ENCODE measurements around the gene ZNF530. TPM values are rescaled to one million over a fixed set of nuclear protein-coding genes. Genes with fewer than 3 reads are reported as not detected.

Gene ZNF530
- total RNA-seq, 1 donor from 2014 or later = 7.2 TPM

DNA sequence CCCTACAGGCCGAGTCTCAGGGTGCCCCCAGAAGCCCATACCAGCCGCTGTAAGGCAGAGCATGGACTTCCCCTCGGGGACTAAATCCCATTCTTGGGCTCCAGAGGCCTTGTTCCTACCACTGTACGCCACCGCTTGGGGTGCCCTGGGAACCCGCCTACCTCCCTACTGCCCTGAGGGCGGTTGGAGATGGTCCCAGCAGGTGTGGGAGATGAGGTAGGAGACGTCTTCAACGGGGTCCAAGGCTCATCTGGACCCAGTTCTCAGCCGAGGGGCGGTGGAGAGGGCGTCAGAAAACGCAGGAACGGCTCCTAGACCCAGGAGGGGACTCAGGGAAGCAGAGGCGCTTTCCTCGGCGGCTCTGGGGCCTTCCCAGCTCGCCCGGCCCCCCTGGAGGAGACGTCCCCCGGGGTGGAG is 16.6 kb upstream of the ZNF530 start:
- Mint-ChIP-seq H3K4me3 (ENCODE audit: unreplicated experiment) (peak overlapping the region; percentile 31), H3K36me3 (ENCODE audit: low read depth, unreplicated experiment) (peaks cover 32% of the 10 kb centered on the region), H3K9me3 (ENCODE audit: unreplicated experiment) (peaks cover 9% of the 10 kb centered on the region)

DNA sequence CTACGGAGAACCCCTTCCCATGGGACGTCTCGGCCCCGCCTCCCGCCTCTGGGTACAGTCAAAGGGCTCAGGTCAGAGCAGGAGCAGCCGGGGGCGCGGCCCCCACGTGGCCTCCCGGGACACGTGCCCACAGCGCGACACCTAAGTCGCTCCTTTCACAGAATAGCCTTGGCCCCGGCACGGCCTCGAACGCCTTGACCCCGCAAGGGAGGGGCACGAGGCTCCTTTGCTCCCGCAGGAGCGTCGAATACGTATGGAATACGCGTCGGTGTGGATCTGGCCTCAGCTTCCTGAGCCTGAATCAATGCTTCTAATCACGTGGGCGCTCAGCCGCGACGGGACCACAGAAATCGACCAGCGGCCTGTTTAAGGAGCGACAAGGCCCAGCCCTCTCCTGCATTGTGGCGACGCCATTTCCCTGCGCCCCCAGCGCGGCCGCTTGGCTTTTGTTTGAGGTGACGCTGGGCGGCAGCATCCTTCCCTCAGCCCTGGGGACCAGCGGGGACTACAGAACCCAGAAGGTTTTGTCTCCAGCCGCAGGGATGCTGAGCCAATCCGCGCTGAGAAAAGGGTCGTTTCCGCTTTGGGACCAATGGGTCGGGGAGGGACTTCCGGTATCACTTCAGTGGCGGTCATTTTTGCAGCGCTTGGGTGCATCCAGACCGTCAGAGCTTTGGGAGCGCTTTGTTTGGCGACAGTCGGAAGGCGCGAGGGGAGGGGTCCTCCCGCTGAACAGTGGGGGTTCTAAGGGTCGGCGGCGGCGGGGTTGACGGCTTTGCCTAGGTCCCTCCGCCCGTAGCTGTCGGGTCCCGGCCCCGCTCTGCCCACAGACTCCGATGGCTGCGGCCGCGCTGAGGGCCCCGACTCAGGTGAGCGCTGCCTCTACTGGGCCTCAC is 15.9 kb upstream of the ZNF530 start, which contains the start of gene ZIK1:
Gene ZIK1 (plus strand): TSS at position 625 of the 896 bp plus-strand sequence. CDS start 212 bp downstream, at position 837.
- Mint-ChIP-seq H3K27me3 (ENCODE audit: unreplicated experiment) (peaks cover 11% of the 10 kb centered on the region), H3K4me1 (ENCODE audit: unreplicated experiment) (peaks cover 10% of the 10 kb centered on the region), H3K27ac (ENCODE audit: unreplicated experiment) (no peak within 1 kb of the TSS), H3K4me3 (ENCODE audit: unreplicated experiment) (peak within 1 kb of the TSS; percentile 98), H3K36me3 (ENCODE audit: low read depth, unreplicated experiment) (peaks cover 36% of the 10 kb centered on the region), H3K9me3 (ENCODE audit: unreplicated experiment) (peaks cover 12% of the 10 kb centered on the region)
- TF ChIP-seq, protein P1, sequence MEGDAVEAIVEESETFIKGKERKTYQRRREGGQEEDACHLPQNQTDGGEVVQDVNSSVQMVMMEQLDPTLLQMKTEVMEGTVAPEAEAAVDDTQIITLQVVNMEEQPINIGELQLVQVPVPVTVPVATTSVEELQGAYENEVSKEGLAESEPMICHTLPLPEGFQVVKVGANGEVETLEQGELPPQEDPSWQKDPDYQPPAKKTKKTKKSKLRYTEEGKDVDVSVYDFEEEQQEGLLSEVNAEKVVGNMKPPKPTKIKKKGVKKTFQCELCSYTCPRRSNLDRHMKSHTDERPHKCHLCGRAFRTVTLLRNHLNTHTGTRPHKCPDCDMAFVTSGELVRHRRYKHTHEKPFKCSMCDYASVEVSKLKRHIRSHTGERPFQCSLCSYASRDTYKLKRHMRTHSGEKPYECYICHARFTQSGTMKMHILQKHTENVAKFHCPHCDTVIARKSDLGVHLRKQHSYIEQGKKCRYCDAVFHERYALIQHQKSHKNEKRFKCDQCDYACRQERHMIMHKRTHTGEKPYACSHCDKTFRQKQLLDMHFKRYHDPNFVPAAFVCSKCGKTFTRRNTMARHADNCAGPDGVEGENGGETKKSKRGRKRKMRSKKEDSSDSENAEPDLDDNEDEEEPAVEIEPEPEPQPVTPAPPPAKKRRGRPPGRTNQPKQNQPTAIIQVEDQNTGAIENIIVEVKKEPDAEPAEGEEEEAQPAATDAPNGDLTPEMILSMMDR (IDR thresholded peaks at IDR 0.05; ENCODE audit: unreplicated experiment) = no peak
- DNase-seq (ENCODE audit: low spot score) = peak; percentile 76

More for the DNA sequence above, 16.6 kb upstream of the ZNF530 start:
- Mint-ChIP-seq H3K27ac (ENCODE audit: unreplicated experiment) (no peak overlapping the region), H3K4me1 (ENCODE audit: unreplicated experiment) (peaks cover 10% of the 10 kb centered on the region), H3K27me3 (ENCODE audit: unreplicated experiment) (peaks cover 11% of the 10 kb centered on the region)
- no peak for DNase-seq (ENCODE audit: low spot score)
- TF ChIP-seq, protein P1 (IDR thresholded peaks at IDR 0.05; ENCODE audit: unreplicated experiment) = no peak

GRCh38 chr19:57587529-57587928 is 12.2 kb upstream of the ZNF530 start:
- no peak for DNase-seq (ENCODE audit: low spot score)
- peaks cover 21% of the 10 kb centered on the region for H3K9me3 Mint-ChIP-seq (ENCODE audit: unreplicated experiment)
- peaks cover 9% of the 10 kb centered on the region for H3K27me3 Mint-ChIP-seq (ENCODE audit: unreplicated experiment)
- H3K4me3 Mint-ChIP-seq (ENCODE audit: unreplicated experiment) = peak overlapping the region; percentile 86
- TF ChIP-seq, protein P1 (IDR thresholded peaks at IDR 0.05; ENCODE audit: unreplicated experiment) = no peak
- peak overlapping the region; percentile 5 for H3K27ac Mint-ChIP-seq (ENCODE audit: unreplicated experiment)
- H3K4me1 Mint-ChIP-seq (ENCODE audit: unreplicated experiment) = peaks cover 10% of the 10 kb centered on the region
- peaks cover 70% of the 10 kb centered on the region for H3K36me3 Mint-ChIP-seq (ENCODE audit: low read depth, unreplicated experiment)

- H3K9me3 Mint-ChIP-seq (ENCODE audit: unreplicated experiment) = peaks cover 5% of the 10 kb centered on the region
- H3K27ac Mint-ChIP-seq (ENCODE audit: unreplicated experiment) = peak overlapping the region; percentile 61
- peaks cover 8% of the 10 kb centered on the region for H3K27me3 Mint-ChIP-seq (ENCODE audit: unreplicated experiment)
- peak overlapping the region; percentile 88 for H3K4me3 Mint-ChIP-seq (ENCODE audit: unreplicated experiment)
- peaks cover 30% of the 10 kb centered on the region for H3K36me3 Mint-ChIP-seq (ENCODE audit: low read depth, unreplicated experiment)
- TF ChIP-seq, protein P1 (IDR thresholded peaks at IDR 0.05; ENCODE audit: unreplicated experiment) = no peak
- peaks cover 9% of the 10 kb centered on the region for H3K4me1 Mint-ChIP-seq (ENCODE audit: unreplicated experiment)
- no peak for DNase-seq (ENCODE audit: low spot score)
These were observed 316 bp upstream of the ZNF530 start for GRCh38 chr19:57599377-57599760.

DNA sequence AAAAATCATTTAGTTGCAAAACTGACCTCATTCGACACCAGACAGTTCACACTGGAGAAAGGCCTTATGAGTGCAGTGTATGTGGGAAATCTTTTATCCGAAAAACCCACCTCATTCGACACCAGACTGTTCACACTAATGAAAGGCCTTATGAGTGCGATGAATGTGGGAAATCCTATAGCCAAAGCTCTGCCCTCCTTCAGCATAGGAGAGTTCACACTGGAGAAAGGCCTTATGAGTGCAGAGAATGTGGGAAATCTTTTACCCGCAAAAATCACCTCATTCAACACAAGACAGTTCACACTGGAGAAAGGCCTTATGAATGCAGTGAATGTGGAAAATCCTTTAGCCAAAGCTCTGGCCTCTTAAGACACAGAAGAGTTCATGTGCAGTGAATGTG is 7.2 kb downstream of the ZNF530 start:
- peaks cover 5% of the 10 kb centered on the region for H3K9me3 Mint-ChIP-seq (ENCODE audit: unreplicated experiment)
- no peaks in the 10 kb centered on the region for H3K4me1 Mint-ChIP-seq (ENCODE audit: unreplicated experiment)
- no peak overlapping the region for H3K4me3 Mint-ChIP-seq (ENCODE audit: unreplicated experiment)
- H3K36me3 Mint-ChIP-seq (ENCODE audit: low read depth, unreplicated experiment) = peaks cover 49% of the 10 kb centered on the region
- H3K27ac Mint-ChIP-seq (ENCODE audit: unreplicated experiment) = no peak overlapping the region
- DNase-seq (ENCODE audit: low spot score) = no peak
- TF ChIP-seq, protein P1 (IDR thresholded peaks at IDR 0.05; ENCODE audit: unreplicated experiment) = no peak
- peaks cover 5% of the 10 kb centered on the region for H3K27me3 Mint-ChIP-seq (ENCODE audit: unreplicated experiment)

Measured in endothelial cell (in vitro differentiated cells).